Stimulated activated CD4-positive, alpha-beta T cell treated with anti-CD3 and anti-CD28 coated beads, TNF-alpha, amount 100 ng/mL, for 48 hours (primary cell): ENCODE results near the gene MDFI.
A peak's percentile ranks its signal among the peaks of the same experiment; 100 is the strongest.

Source experiments
- DNase-seq, 3 donors: peaks; one replicate each; pipeline ENCODE4 v3.0.0-alpha.2; 2020; ENCODE audit warnings: low read depth in 3 of 3

Gene MDFI

DNA sequence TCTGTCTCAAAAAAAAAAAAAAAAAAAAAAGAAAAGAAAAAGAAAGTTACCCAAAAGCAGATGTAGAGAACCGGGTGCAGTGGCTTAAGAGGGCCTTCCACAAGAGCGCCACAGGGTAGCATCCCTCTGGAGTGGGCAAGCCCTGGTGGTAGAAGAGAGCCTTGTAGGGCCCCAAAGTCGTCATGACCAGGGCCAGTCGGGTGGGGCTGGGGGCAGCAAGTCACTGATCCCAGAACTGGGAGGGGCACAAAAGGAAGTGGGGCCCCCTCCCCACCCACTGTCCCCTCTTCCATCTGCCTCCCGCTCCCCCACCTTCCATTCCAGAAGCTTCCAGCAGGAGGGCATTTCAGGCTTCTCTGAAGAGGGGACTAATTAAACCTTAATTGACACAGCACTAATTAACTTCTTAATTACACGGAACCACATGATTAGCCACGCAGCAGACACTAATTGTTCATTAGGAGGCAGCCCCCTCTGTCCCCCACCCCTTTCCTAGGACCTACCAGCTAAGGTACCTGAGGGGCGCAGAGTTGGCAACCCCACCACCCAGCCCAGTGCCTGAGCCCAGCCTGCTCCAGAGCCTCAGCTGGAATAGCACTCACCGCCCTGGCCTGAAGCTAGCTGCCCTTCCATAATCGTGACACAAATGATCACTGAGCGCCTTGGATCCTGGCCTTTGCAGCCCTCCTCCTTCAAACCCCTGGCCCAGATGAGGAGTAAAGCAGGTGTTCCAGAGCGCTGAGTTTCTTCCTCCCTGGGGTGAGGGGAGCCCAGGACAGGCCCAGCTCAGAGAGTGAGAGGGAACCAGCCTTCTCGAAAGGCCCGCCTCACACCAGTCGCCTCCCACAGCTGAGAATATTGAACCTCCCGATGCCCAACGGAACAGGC, 34.8 kb downstream of the MDFI start:
- DNase-seq, result no peak

GRCh38 chr6:41673704-41674000, 35.4 kb downstream of the MDFI start:
- DNase-seq, result no peak

GRCh38 chr6:41674231-41675000, 36.1 kb downstream of the MDFI start:
- no peak for DNase-seq

DNA sequence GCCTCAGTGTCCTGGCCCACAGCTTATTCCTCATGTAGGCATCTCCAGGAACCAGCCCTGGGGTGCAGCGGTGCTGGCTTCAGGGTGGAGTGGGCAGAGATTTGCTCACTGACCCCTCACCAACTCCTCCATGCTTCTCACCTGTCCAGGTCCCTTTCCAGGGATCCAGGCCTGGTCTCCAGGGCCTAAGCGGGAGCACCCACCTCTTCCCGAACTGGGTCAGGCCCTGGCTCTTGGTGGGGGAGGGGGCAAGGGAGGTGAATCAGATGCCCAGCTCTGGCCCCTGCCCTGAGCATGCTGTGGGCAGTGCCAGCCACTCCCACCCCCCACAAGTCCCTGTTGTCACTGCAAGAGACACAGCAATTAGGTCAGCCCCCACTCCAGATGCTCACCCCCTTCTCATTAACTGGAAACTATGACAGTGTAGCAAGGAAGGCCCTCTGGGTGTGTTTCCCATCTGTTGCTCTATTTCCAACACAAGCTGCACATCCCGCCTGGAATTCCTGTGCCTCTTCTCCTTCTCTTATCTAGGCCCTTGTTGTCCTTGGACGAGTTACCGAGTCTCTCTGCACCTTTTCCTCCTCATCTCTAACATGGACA, 37.0 kb downstream of the MDFI start:
- no peak for DNase-seq

DNA sequence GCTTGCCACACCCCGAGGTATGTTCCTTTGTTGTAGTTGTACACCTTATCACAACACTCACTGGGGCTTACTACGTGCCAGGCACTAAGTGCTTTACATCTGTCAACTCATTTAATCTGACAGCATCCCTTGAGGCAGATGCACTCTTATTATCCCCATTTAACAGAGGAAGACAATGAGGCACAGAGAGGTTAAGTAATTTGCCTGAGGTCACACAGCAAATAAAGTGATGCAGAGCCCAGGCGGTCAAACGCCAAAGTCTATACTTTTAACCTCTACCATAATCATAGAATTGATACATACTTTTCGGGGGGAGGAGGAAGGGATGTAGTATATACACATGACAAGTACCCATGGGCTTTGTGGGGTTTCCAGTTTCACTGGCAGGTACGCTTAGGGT, 37.7 kb downstream of the MDFI start:
- no peak for DNase-seq

GRCh38 chr6:41676431-41676830, 38.2 kb downstream of the MDFI start:
- no peak for DNase-seq

DNA sequence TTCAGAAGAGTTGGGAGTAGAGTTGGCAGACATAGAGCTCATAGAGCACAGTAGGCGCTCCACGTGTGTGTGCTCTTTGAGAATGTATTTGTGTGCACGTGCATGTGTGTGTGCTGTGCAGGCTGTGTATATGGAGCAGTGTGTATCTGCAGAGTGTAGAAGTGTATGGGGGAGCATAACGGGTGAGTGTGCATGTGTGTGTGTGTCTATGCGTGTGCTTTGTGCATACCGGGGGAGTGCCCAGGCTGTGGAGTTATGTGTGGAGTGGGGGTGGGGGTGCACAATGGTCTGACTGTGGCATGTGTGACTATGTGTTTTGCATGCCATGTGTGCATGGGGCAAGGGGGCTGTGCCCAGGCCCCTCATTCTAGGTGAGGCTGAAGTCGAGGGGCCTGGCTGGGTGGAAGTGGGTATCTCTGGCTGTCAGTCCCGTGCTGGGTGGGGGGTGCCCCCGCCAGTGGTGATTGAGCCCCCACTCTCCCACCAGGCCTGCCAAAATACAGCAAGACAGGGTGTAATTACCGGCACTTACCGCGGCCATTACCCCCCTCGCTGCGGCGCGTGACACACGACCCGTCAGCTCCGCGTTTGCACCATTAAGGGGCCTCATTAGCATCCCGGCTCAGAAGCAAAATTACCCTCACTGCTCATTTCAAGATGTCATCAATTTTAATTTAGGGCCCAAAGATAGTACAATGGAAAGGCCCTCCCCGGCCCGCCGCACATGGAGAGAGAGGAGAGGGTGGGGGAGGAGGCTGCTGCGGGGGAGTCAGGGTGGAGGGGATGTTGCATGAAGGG, 39.1 kb downstream of the MDFI start:
- no peak for DNase-seq

DNA sequence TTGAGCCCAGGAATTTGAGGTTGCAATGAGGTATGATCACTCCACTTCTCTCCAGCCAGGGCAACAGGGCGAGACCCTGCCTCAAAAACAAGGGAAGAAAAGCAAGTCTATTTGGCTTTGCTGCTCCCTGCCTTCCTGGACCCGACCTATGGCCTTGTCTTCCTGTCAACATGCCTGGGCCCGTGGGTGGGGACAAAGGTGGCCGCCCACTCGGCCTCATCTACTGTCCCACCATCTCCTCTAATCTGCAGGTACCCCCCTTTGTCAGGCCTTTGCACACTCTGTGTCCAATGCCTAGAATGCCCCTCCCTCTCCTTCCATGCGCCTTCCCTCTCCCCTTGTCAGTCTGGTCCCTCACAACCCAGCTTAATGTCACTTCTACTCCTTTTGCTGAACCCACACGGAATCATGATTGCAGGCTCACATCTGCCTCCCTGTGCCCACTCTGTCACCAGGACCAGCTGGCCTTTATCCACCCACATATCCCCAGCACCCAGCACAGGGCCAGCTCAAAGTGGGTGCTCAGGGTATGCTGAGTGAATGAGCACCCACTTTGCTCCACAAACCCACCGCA, 40.3 kb downstream of the MDFI start:
- DNase-seq, result no peak

DNA sequence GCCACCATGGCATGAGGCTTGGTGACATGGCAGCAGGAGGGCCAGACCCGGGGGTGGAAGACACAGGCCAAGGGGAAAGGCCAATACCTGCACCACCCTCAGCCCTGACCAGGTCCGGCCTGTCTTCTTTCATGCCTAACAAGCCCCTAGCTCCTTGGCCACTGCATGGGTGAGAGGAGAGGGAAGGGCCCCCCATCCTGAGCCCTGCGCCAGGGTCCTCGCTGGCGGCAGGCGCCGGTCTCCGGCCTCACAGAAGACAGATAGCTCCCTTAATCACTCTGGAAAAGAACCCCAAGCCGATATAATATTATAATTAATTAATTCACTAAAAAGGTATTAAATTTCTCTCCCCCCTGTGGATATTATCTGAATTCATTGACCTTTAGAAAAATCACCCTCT, 41.4 kb downstream of the MDFI start:
- no peak for DNase-seq

DNA sequence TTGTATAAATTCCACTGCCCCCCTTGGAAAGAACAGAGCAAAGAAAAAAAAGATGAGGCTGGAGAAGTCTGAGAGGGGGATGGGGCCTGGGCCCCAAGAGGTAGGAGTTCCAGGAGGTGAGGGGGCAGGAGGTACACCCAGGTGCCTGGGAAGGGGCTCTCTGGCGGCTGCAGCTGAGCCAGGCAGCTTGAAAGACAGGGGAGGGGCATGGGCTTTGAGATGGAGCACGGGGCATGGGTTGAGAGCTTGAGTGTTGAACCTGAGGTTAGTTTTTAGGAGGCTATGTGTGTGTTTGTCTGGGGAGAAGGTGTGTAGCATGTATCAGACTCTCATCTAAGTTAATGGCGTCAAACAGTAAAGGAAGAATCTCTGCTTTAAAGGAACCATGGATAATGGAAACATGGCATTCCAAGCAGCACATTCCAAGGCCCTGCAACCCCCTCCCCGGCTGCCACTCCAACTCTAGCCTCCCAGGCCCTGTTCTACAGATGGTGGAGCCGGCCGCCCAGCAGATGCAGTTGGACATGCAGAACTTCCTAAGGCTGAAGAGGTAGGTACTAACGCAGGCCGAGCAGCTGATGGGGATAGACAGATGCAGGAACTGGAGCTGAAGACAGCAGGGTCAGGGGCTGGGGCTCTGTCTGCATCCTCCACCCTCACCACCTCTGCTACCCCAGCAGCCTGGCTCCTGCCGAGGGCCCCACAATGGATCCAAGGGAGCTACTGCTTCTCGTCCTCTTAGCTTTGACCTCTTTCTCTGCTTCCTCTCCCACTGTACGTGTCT, 42.1 kb downstream of the MDFI start:
- DNase-seq, result no peak

- DNase-seq, result peak; percentile 55 to 81 (median 58)
Observed at GRCh38 chr6:41682056-41682477, 43.8 kb downstream of the MDFI start.

DNA sequence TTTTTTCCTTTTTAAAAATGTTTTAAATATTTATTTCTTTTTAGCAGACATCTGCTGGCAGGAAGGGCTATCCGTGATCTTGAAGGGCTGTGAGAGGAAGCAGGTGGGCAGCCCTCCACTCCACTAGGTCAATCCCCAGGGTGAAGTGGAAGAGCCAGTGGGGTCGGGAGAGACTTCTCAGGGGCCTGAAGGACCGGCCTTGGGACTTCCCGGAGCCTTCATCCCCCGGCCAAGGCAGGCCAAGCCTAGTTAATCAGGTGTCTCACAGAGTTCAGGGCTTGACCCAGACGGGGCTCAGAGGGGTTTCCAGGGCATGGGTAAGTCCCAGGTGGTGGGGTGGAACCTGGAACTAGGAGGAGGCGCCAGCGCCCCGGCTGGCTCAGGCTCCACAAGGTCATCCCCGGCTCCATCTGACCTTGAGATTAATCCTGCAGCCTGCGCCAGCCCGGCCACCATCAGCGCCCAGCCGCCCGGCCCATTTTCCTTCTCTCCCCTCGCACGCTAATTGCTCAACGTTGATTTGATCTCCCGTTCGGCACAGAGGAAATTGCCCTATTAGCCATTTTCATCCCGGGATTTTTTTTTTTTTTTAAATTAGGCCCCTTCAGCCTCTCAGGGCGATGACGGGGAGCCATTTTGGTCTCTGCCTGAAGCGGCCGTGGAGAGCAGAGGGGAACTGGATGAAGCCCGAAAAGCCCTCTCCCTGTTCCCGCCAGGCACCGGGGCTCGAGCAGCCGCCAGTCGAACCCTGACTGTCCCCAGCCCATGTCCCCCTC, 44.4 kb downstream of the MDFI start:
- DNase-seq, result peak in 1 of 3 donors; percentile 2

DNA sequence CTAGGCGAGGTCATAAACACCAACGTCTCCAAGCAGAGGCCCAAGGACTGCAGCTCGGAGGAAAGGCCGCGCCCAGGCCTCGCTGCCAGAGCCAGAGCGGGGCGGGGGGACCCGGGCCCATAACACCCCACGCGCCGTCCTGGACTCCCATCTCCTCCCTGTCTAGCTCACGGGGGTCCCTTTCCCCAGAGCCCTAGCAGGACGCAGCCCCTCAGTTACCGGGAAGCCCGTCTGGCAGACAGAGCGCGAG, 44.9 kb downstream of the MDFI start:
- no peak for DNase-seq

DNA sequence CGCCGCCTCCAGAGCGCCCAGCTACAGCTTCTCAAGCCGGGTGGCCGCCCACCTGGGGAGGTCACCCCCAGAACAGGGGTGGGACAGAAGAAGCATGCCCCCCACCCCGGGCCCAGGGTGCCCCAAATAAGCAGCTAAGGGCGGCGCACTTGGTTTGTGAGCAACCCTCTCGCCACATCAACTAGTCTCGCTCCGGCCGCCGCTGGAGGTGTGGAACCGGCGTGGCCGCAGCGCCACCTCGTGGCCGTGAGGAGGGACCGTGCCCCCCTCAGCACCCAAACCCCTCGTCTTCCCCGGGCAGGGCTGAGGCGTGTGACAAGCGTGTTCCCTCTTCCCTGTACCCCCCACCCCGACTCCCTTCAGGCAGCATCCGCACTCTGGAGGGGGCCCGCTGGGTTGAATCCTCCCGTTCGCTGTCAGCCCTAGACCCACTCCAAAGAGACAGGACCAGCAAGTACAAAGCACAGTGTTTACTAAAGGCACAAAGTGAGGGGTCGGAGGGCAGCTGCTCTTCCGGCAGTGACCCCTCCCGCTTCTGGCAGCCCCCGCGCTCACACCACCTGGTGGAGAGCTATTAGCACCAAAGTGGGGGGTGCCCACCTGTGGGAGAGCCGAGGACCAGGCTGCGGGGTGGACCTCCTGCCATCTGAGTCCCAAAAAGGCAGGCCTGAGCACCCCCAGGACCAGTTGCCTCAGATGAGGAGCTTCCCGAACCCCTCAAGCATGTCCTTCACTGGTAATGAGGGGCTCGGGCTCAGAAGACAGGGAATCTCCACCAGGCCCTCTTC, 45.4 kb downstream of the MDFI start:
- peak; percentile 55 to 72 (median 65) for DNase-seq

- no peak for DNase-seq
Observed at GRCh38 chr6:41684311-41685180, 46.3 kb downstream of the MDFI start.

DNA sequence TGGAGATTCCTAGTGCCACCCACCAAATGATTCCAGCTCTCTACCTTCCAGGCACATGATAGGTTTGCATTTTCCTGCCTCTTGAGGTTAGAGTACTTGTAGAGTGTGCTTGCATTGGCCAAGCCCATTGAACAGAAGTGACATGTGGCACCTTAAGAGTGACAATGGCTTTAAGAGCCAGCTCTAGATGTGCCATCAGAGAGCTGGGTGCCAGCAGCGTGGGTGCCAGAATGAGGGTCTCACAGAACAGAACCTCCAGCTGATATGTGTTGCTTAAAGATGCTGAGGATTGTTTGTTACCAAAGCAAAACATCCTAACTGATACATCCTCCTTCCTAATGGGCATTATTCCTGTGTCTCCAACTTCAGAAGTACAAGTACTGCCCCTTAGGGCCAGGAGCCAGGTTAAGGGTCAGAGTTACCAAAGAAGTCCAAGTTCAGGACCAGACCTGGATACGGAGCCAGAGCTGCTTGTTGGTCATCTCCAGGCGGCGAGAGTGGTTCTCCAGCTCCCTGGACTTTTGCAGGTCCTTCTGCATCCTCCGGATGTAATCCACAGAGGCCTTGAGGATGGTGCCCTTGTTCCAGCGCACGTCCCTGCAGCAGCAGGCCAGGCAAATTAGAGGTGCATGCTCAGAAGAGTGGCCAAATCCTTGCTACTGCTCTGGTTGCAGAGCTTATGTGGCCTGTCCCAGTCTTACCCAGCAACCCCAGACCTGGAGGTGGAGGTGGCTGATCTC, 47.5 kb downstream of the MDFI start:
- DNase-seq, result no peak

DNA sequence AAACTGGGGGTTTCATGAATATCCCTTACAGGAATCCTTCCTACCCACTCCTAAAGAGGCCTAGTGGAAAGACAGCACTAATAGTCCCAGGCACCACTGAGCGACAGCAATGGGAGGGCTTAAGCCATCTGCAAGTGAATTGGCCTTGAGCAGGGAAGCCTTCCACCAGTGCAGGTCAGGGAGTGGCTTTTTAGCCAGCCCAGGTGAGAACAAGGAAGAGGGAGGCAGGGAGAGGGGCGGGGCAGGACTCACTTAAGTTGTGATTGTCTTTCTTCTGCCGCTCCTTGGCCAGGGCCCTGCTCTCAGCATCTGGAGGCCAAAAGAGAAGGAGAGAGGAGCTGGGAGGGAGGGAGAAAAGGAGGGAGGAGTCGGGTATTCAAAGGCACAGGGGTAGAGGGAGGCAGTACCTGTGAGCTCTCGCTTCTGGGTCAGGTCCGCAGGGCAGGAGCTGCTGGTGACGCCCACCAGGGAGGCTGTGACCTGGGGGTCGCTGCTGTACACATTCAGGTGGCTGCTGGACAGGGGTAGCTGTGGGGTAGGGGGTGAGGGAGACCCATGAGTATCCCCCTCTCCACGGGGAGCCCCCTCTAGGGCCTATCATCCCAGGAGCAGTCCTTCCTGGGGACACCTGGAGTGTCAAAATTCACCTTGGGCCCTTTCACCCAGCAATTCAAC, 49.4 kb downstream of the MDFI start:
- no peak for DNase-seq
